Naive thymus-derived CD8-positive, alpha-beta T cell (primary cell): ENCODE data around the gene CCDC146. TPM values are rescaled to one million over a fixed set of nuclear protein-coding genes. Genes with fewer than 3 reads are reported as not detected.

Experiments used
- ATAC-seq, 2 donors: fragments of 150-1000 bp; cut with Tn5 transposase in 1 of 2; sonication (Bioruptor Pico), chemical (Tn5 transposase) in 1 of 2; 1 replicate in 1 of 2; 2 replicates in 1 of 2; pipeline ENCODE4 v1.10.0; 2021; ENCODE audit warnings: mild to moderate bottlenecking in 2 of 2, moderate library complexity in 2 of 2
- POLR2A ChIA-PET: fragments of 350-600 bp; sonication (Branson Sonifier 250); formaldehyde crosslinking; loops from one replicate; lab custom pipeline; 2021; ENCODE audit warnings: antibody characterized with exemption; lab: Charles Lee
- DNase-seq, 10 donors: peaks; one replicate each; pipeline versions ENCODE4 v3.0.0 to v3.0.0-alpha.2; 2020 to 2022
- H3K27ac Mint-ChIP-seq, 10 donors: one replicate each; pipeline ENCODE4 v1.8.0; 2020 to 2022; ENCODE audit warnings: mild to moderate bottlenecking in 10 of 10, mixed read lengths in 10 of 10, moderate library complexity in 4 of 10, inconsistent platforms in 1 of 10
- H3K27me3 Mint-ChIP-seq, 5 donors: one replicate each; pipeline ENCODE4 v1.8.0; 2021 to 2022; ENCODE audit warnings: mixed read lengths in 5 of 5
- H3K36me3 Mint-ChIP-seq, 3 donors: one replicate each; pipeline ENCODE4 v1.8.0; 2020 to 2022; ENCODE audit warnings: mixed read lengths in 3 of 3, mild to moderate bottlenecking in 2 of 3, inconsistent platforms in 1 of 3
- H3K4me1 Mint-ChIP-seq, 4 donors: one replicate each; pipeline ENCODE4 v1.8.0; 2021 to 2022; ENCODE audit warnings: mixed read lengths in 4 of 4
- H3K4me3 Mint-ChIP-seq, 10 donors: one replicate each; pipeline ENCODE4 v1.8.0; 2020 to 2022; ENCODE audit warnings: mild to moderate bottlenecking in 10 of 10, mixed read lengths in 10 of 10, moderate library complexity in 6 of 10, inconsistent platforms in 1 of 10
- H3K9me3 Mint-ChIP-seq, 9 donors: one replicate each; pipeline ENCODE4 v1.8.0; 2020 to 2022; ENCODE audit warnings: mixed read lengths in 9 of 9, mild to moderate bottlenecking in 3 of 9, inconsistent platforms in 1 of 9, moderate library complexity in 1 of 9
- polyA plus RNA-seq, 3 donors: library from polyadenylated mRNA; unstranded; fragments of 300-500 nt; fragmentation: Illumina TruSeq; gene quantifications; one replicate each; pipeline ENCODE4 v1.2.3, GENCODE V29; 2021
- total RNA-seq, 8 experiments: library from RNA in 2 of 8; stranded (reverse) in 2 of 8; gene quantifications; one replicate each; pipeline ENCODE4 v1.2.3 and lab custom pipeline; 2021 to 2026

The CCDC146 gene
- total and polyA plus RNA-seq, 5 experiments from 2014 or later, result 2.3 to 11.5 (median 3.4) TPM

DNA sequence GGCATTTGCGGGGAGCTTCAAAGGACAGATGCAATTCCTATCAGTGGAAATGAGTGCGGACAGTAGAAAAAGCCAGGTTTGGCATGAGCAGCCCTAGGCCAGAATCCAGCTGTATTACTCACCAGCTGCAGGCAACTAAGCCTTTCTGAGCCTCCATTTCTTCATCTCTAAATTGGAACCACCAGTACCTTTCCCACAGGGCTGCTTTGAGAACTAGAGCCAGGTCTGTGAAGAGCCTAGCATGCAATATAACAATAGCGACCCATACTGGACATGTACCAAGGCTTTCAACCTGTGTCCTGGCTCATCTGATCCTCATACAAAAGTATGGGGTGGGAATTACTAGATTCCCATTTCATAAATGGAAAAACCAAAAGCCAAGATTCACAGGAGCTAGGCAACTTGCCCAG lies 192.8 kb downstream of the CCDC146 start:
- H3K4me1 Mint-ChIP-seq, result peaks cover 0 to 6% (median 2%) of the 10 kb centered on the region in 4 donors
- H3K27ac Mint-ChIP-seq, result peak overlapping the region in 1 of 10 donors; percentile 39
- H3K36me3 Mint-ChIP-seq, result peaks cover 37 to 90% (median 73%) of the 10 kb centered on the region in 3 donors
- peaks cover 0 to 6% (median 0%) of the 10 kb centered on the region in 9 donors for H3K9me3 Mint-ChIP-seq
- POLR2A ChIA-PET, result no interaction called here
- ATAC-seq, result no peak
- no peaks in the 10 kb centered on the region for H3K27me3 Mint-ChIP-seq
- no peak overlapping the region for H3K4me3 Mint-ChIP-seq
- no peak for DNase-seq

DNA sequence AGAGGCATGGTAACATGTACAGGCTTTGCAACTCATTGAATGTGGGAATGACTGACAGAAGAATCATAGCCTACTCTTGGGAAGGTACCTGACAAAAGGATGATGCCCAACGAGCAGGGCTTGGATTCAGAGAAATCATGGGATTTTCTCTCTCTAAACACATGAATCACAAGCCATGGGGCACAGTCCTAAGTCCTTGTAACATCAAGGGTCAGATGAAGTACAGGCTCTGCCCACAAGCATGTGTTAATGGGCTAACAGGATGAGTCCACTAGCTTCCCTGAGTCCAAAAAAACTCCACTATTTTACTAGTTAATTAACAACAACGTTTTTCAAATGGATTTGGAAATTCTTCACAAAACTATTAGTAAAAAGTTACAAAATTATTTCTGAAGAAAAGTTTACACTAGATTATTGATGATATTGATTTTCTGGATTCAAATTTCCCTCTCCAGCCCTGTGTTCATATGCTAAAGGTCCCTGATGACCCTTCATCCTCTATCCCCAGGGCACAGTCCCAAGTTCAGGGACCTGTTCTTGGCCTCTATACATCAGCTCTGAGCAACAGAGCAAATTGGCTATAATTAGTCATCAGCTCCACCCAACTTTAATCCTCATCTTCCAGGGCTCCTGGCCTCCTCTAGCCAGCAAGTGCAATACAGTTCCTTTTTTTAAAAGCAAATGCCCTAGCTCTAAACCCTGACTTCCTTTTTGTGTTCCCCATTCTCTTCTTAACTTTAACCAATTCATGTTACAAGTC lies 194.0 kb downstream of the CCDC146 start:
- peaks cover 33 to 89% (median 68%) of the 10 kb centered on the region in 3 donors for H3K36me3 Mint-ChIP-seq
- ATAC-seq, result no peak

DNA sequence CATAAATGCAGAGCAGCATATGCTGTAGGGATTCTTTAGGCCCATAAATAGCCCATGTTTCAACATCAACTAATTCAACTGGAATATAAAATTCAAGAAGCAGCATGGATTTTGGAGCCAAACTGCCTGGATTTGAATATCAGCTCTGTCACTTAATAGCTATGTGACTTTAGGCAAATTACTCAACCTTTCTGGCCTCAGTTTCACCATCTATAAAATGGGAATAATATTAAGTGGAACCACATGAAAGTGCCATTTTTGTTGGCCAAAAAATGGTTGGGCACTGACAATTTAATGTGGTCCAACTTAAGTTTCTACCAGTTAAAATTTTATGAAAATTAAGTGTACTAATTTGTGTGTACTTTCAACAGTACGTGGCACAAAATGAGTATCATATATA lies 195.6 kb downstream of the CCDC146 start:
- Mint-ChIP-seq H3K36me3 (peaks cover 33 to 84% (median 61%) of the 10 kb centered on the region in 3 donors), H3K4me1 (peaks cover 0 to 6% (median 2%) of the 10 kb centered on the region in 4 donors), H3K9me3 (peaks cover 0 to 6% (median 0%) of the 10 kb centered on the region in 9 donors), H3K27ac (no peak overlapping the region), H3K4me3 (no peak overlapping the region), H3K27me3 (no peaks in the 10 kb centered on the region)
- DNase-seq (no peak), ATAC-seq (no peak)
- POLR2A ChIA-PET, result no interaction called here

More for the DNA sequence above, 194.0 kb downstream of the CCDC146 start:
- POLR2A ChIA-PET, result no interaction called here
- H3K4me1 Mint-ChIP-seq, result peaks cover 0 to 6% (median 2%) of the 10 kb centered on the region in 4 donors
- peak overlapping the region in 1 of 10 donors; percentile 1 for H3K27ac Mint-ChIP-seq
- H3K4me3 Mint-ChIP-seq, result no peak overlapping the region
- H3K9me3 Mint-ChIP-seq, result peaks cover 0 to 6% (median 0%) of the 10 kb centered on the region in 9 donors
- DNase-seq, result no peak
- no peaks in the 10 kb centered on the region for H3K27me3 Mint-ChIP-seq

DNA sequence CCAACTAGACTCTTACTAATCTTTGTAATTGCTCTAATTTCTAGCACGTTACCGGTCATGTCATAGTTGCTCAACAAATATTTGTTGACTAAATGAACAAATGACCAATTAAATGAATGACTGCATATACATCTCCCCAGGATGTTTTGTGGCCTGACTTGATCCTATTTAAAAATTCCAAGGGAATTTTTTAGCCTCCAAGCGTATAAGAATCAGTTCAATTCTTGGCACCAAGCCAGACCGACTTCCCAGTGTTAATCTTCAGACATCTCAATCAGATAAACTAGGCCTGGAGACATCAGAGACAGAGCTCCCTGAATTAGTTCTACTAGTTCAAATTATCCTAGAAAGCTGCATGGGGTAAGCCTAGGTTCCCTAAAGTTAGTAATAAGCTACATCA lies 197.7 kb downstream of the CCDC146 start:
- H3K36me3 Mint-ChIP-seq, result peaks cover 28 to 78% (median 50%) of the 10 kb centered on the region in 3 donors
- no peaks in the 10 kb centered on the region for H3K27me3 Mint-ChIP-seq
- DNase-seq, result no peak

DNA sequence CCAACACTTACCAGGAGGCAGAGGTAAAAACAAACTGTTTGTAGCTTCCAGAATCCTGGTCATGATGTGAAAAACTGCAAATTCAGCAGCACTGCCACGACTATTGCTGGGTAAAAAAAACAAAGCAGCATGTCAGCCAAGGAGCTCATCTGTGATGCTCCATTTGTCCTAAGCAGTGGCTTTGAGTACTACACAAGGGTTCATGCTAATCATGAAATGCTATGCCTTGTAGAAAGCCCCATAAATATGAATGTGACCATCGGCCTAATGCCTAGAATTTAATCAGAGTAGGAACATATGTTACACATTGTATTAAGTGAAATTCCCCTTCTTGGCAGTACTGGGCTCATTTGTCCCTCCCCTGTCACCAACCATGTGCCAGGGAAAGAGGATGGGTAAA lies 198.3 kb downstream of the CCDC146 start:
- H3K4me3 Mint-ChIP-seq, result no peak overlapping the region
- H3K4me1 Mint-ChIP-seq, result peaks cover 0 to 7% (median 2%) of the 10 kb centered on the region in 4 donors
- peaks cover 24 to 76% (median 50%) of the 10 kb centered on the region in 3 donors for H3K36me3 Mint-ChIP-seq
- DNase-seq (no peak), ATAC-seq (no peak)
- H3K9me3 Mint-ChIP-seq, result peaks cover 0 to 6% (median 0%) of the 10 kb centered on the region in 9 donors
- peak overlapping the region in 1 of 10 donors; percentile 53 for H3K27ac Mint-ChIP-seq
- POLR2A ChIA-PET, result no interaction called here
- no peaks in the 10 kb centered on the region for H3K27me3 Mint-ChIP-seq

More for the DNA sequence above, 197.7 kb downstream of the CCDC146 start:
- POLR2A ChIA-PET, result no interaction called here
- H3K9me3 Mint-ChIP-seq, result peaks cover 0 to 6% (median 0%) of the 10 kb centered on the region in 9 donors
- ATAC-seq, result no peak
- no peak overlapping the region for H3K4me3 Mint-ChIP-seq
- H3K4me1 Mint-ChIP-seq, result peaks cover 0 to 6% (median 2%) of the 10 kb centered on the region in 4 donors
- peak overlapping the region in 1 of 10 donors; percentile 53 for H3K27ac Mint-ChIP-seq

DNA sequence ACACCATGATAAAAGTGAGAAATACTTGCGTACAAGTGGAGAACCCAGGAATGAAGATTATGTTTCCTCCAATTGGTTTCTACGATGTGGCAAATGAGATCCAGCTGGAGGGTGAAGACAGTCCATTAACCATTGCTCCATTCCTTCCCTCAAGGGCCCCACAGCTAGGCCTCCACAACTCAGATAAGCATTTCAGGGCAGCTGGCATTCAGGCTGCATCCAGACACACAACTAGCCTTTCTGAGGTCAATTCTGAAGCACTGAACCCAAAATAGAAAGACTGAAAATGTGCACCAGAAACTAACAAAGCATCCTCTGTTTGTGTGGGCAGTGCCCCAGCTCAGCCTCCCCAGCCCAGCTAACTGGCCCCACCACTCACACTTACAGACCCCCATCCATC lies 198.9 kb downstream of the CCDC146 start:
- no peak for ATAC-seq
- Mint-ChIP-seq H3K36me3 (peaks cover 21 to 77% (median 51%) of the 10 kb centered on the region in 3 donors), H3K4me3 (peak overlapping the region in 1 of 10 donors; percentile 12)

DNA sequence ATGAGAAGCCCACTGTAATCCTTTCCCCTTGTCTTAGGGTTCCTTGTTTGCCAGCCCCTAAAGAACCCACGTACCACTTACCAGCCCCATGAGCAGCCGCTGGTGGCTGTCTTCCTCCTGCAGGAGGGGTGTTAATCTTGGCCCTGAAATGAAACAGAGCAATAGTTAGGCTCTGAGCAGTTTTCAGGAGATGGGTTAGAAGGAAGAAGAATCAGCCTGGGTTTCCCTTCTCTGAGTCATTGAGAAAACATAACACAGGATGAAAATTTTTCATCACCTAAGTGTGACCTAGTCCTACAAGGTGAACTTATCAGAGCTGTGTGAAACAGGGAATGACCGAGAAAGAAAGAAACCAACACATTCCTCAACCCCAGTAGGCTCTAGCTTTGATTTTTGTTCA lies 203.7 kb downstream of the CCDC146 start:
- Mint-ChIP-seq H3K27me3 (no peaks in the 10 kb centered on the region), H3K4me3 (no peak overlapping the region), H3K4me1 (peaks cover 27 to 50% (median 40%) of the 10 kb centered on the region in 4 donors), H3K9me3 (no peaks in the 10 kb centered on the region), H3K27ac (no peak overlapping the region), H3K36me3 (peaks cover 0 to 40% (median 12%) of the 10 kb centered on the region in 3 donors)
- POLR2A ChIA-PET, result interaction anchor here (0.6 kb wide), 1 partner anchor 229 kb away, joined by 3 read pairs; no protein-coding TSS in a partner anchor
- DNase-seq (no peak), ATAC-seq (no peak)

More for the DNA sequence above, 198.9 kb downstream of the CCDC146 start:
- Mint-ChIP-seq H3K27me3 (no peaks in the 10 kb centered on the region), H3K4me1 (peaks cover 0 to 12% (median 2%) of the 10 kb centered on the region in 4 donors), H3K27ac (peak overlapping the region in 2 of 10 donors; percentile 18 to 44), H3K9me3 (peaks cover 0 to 6% (median 0%) of the 10 kb centered on the region in 9 donors)
- DNase-seq, result no peak
- POLR2A ChIA-PET, result no interaction called here

DNA sequence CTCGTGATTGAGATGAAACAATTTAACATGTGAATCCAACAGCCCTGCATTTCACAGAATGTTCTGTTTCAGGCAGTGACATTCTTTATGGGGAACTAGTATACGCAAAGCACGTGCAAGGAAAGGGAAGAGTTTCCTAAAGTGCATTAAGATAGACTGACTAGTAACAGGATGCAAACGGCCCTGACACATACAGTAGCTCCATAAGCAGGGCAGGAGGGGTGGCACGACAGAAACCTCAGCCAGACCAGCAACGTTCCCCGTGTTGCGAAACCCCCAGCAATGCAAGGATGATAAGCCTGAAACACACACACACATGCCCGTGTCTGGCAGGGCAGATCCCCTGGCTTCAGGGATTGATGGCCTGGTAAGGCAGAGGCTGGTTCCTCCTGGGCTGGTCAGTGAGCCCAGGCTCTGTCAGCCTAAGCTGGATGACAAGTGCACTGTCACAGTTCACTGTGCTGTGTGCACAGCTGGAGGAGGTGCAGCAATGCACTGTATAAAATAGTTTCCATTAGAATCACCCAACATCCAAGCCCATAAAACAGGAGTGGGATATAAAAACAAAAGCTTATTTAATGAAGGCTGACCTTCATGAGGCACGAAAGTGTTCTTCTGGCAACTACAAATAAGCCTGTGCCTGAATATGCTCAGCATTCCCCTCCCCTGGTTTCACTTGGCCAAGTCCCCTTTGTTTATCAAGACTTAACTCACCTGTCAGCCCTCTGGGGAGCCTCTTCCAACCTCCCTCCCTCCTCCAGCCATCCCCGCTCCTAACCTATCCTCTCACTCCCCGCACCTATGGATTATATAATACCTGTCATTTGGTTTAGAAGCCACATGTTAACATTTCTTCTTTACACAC lies 204.9 kb downstream of the CCDC146 start:
- Mint-ChIP-seq H3K9me3 (no peaks in the 10 kb centered on the region), H3K36me3 (peaks cover 0 to 29% (median 5%) of the 10 kb centered on the region in 3 donors), H3K27ac (peak overlapping the region in 3 of 10 donors; percentile 39 to 84 (median 64)), H3K4me1 (peaks cover 29 to 60% (median 49%) of the 10 kb centered on the region in 4 donors), H3K4me3 (peak overlapping the region in 6 of 10 donors; percentile 15 to 75 (median 70)), H3K27me3 (no peaks in the 10 kb centered on the region)
- POLR2A ChIA-PET, result no interaction called here
- ATAC-seq, result no peak
- no peak for DNase-seq

DNA sequence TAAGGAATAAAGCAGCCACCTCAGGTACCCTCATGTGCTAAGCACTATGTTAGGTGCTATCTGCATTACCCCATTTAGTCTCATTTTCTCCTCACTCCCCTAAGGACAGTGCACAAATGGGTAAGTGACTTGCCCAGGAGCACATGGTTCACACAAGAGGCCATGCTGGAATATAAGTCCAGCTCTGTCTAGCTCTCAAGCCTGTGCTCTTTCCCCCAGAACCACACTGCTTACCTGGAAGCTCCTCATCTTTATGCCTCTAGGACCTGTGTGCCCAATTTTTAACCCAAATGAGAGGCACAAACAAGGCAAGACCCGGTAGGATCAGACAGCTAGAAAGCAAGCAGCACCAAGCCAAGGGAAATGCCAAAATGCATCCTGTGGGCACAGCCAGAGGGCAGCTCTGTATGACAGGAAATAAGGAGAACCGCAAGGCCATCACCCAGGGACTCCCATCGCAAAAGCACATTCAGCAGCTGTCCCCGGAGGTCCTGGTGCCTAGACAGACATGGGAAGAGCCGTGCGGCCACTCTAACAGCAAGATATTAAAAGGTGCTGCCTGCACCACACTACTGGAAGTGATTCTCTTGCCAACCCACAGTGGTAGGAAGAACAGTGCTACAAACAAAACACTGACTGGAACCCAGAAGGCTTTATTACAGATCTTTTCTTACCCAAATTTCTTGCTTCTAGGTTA lies 205.7 kb downstream of the CCDC146 start:
- H3K4me1 Mint-ChIP-seq, result peaks cover 29 to 62% (median 49%) of the 10 kb centered on the region in 4 donors
- H3K27me3 Mint-ChIP-seq, result no peaks in the 10 kb centered on the region
- no peaks in the 10 kb centered on the region for H3K9me3 Mint-ChIP-seq
- peak overlapping the region in 9 of 10 donors; percentile 9 to 89 (median 39) for H3K27ac Mint-ChIP-seq
- ATAC-seq, result peak; percentile 58 to 68
- H3K4me3 Mint-ChIP-seq, result peak overlapping the region; percentile 34 to 75 (median 62)
- DNase-seq, result peak in 6 of 10 donors; percentile 4 to 43 (median 24)
- POLR2A ChIA-PET, result no interaction called here
- H3K36me3 Mint-ChIP-seq, result peaks cover 0 to 26% (median 3%) of the 10 kb centered on the region in 3 donors

DNA sequence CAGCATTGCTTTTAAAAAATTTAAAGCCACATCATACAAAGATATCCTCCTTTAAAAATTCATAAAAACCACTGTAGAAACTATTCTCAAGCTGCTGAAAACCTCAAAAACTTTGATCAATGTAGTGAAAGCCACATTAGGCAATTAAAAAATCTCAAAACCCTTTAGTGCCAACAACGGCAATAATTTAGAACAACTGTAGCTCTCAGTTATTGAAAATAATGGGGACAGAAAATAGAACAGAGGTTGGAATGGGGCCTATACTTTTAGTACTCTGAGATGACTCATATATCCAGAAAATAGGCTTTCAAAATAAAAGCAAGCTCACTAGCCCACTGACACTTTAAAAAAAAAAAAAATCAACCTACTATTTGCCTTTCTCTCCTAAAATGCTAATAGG lies 206.3 kb downstream of the CCDC146 start:
- no peaks in the 10 kb centered on the region for H3K9me3 Mint-ChIP-seq
- H3K4me3 Mint-ChIP-seq, result peak overlapping the region; percentile 47 to 75 (median 62)
- POLR2A ChIA-PET, result no interaction called here
- no peaks in the 10 kb centered on the region for H3K27me3 Mint-ChIP-seq
- H3K27ac Mint-ChIP-seq, result peak overlapping the region in 4 of 10 donors; percentile 39 to 89 (median 81)
- no peak for DNase-seq
- H3K4me1 Mint-ChIP-seq, result peaks cover 29 to 67% (median 49%) of the 10 kb centered on the region in 4 donors
- peaks cover 0 to 21% (median 3%) of the 10 kb centered on the region in 3 donors for H3K36me3 Mint-ChIP-seq
- peak in 1 of 2 donors; percentile 61 for ATAC-seq

DNA sequence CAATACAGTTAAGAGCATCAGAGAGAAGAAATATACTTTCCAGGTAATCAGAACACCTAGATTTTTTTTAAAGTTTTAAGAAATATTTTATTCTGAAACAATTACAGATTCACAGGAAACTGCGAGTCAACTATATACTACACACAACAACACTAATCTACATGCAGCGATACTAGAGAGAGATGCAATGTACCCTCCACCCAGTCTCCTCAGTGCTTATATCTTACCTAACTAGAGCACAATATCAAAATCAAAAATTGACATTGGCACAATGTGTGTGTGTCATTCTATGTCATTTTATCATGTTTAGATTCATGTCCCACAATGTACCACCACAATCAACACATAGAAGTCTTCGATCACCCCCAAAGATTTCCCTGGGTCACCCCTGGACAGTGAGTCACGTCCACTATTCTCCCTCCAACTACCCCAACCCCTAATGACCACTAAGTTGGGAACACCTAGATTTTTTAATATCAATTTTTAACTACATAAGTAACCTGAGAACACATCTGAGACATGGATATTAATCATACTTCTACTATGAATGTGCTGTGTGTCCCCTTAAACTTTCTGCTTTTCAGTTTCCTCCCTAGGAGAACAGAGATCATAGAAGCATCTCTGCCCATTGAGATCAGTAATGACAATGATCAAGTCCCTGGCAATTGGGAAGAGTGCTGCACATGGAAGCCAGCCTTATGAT lies 207.2 kb downstream of the CCDC146 start:
- Mint-ChIP-seq H3K4me3 (peak overlapping the region in 3 of 10 donors; percentile 1 to 38 (median 28)), H3K9me3 (no peaks in the 10 kb centered on the region), H3K36me3 (peaks cover 0 to 18% (median 6%) of the 10 kb centered on the region in 3 donors), H3K27me3 (no peaks in the 10 kb centered on the region), H3K27ac (peak overlapping the region in 3 of 10 donors; percentile 23 to 80 (median 78)), H3K4me1 (peaks cover 29 to 73% (median 49%) of the 10 kb centered on the region in 4 donors)
- POLR2A ChIA-PET, result no interaction called here
- DNase-seq (no peak), ATAC-seq (no peak)
